Measurements from ENCODE around the gene XRCC1.

Gene XRCC1

GRCh38 chr19:43622956-43623355, 47.6 kb upstream of the XRCC1 start:
- DNase-seq: no peak
- no peak overlapping the region for H2BK120ac ChIP-seq (ENCODE audit: low read depth, low read length)
- no peak overlapping the region for H2AFZ ChIP-seq (ENCODE audit: low read depth, low read length)
- H3K79me1 ChIP-seq (replicated peaks; ENCODE audit: low read length, poor library complexity, severe bottlenecking): peaks cover 22% of the 10 kb centered on the region
- no peak overlapping the region for H4K91ac ChIP-seq (ENCODE audit: low read length)
- H3K27me3 ChIP-seq (ENCODE audit: control insufficient read depth in 1 of 2, insufficient read depth in 1 of 2, low read length in 2 of 2): peaks cover 0 to 14% of the 10 kb centered on the region in 2 experiments
- H2BK15ac ChIP-seq (ENCODE audit: low read depth, poor library complexity, severe bottlenecking): no peak overlapping the region
- H3K4me1 ChIP-seq (ENCODE audit: control insufficient read depth, insufficient read depth, low read depth, low read length): peaks cover 13% of the 10 kb centered on the region
- no peak overlapping the region for H3K27ac ChIP-seq (ENCODE audit: low read length, poor library complexity, severe bottlenecking)
- H3K14ac ChIP-seq (ENCODE audit: low read length in 2 of 2): no peak overlapping the region
- H3K4ac ChIP-seq (ENCODE audit: low read depth in 1 of 2, low read length in 2 of 2): no peak overlapping the region
- H3K36me3 ChIP-seq (ENCODE audit: control insufficient read depth in 1 of 2, insufficient read depth in 2 of 2, low read depth in 1 of 2, low read length in 2 of 2): peaks cover 0 to 45% of the 10 kb centered on the region in 2 experiments
- WGBS: no CpG with 5 or more reads among the region's 1 CpG
- H3K23ac ChIP-seq (ENCODE audit: low read length in 2 of 2): no peak overlapping the region
- H3K4me3 ChIP-seq (ENCODE audit: insufficient read depth in 1 of 2, low read depth in 1 of 2, low read length in 2 of 2): no peak overlapping the region
- no peak overlapping the region for H4K8ac ChIP-seq (ENCODE audit: low read length)
- no peak overlapping the region for H3K9ac ChIP-seq (ENCODE audit: low read length)
- no peak overlapping the region for H3K4me2 ChIP-seq (ENCODE audit: low read length, poor library complexity, severe bottlenecking)
- no peak overlapping the region for H2AK5ac ChIP-seq (ENCODE audit: low read length, severe bottlenecking)
- H2BK12ac ChIP-seq (ENCODE audit: low read length in 2 of 2): no peak overlapping the region
- no peak overlapping the region for H3K18ac ChIP-seq (ENCODE audit: low read depth in 1 of 2, low read length in 2 of 2)
- no peak overlapping the region for H2BK5ac ChIP-seq (ENCODE audit: low read depth, low read length, poor library complexity, severe bottlenecking)
- H3K9me3 ChIP-seq (ENCODE audit: control insufficient read depth, low read length): no peaks in the 10 kb centered on the region

- Histone ChIP-seq H3K27me3 (ENCODE audit: control insufficient read depth in 1 of 2, insufficient read depth in 1 of 2, low read length in 2 of 2) (peaks cover 0 to 12% of the 10 kb centered on the region in 2 experiments), H3K27ac (ENCODE audit: low read length, poor library complexity, severe bottlenecking) (no peak overlapping the region), H2BK15ac (ENCODE audit: low read depth, poor library complexity, severe bottlenecking) (no peak overlapping the region), H2AFZ (ENCODE audit: low read depth, low read length) (no peak overlapping the region), H3K23ac (ENCODE audit: low read length in 2 of 2) (no peak overlapping the region), H2AK5ac (ENCODE audit: low read length, severe bottlenecking) (no peak overlapping the region), H3K36me3 (ENCODE audit: control insufficient read depth in 1 of 2, insufficient read depth in 2 of 2, low read depth in 1 of 2, low read length in 2 of 2) (peaks cover 0 to 43% of the 10 kb centered on the region in 2 experiments), H3K9ac (ENCODE audit: low read length) (no peak overlapping the region), H3K4me3 (ENCODE audit: insufficient read depth in 1 of 2, low read depth in 1 of 2, low read length in 2 of 2) (no peak overlapping the region), H3K14ac (ENCODE audit: low read length in 2 of 2) (no peak overlapping the region), H4K8ac (ENCODE audit: low read length) (no peak overlapping the region), H3K79me1 (replicated peaks; ENCODE audit: low read length, poor library complexity, severe bottlenecking) (peaks cover 20% of the 10 kb centered on the region), H3K4ac (ENCODE audit: low read depth in 1 of 2, low read length in 2 of 2) (no peak overlapping the region), H3K4me2 (ENCODE audit: low read length, poor library complexity, severe bottlenecking) (no peak overlapping the region), H2BK12ac (ENCODE audit: low read length in 2 of 2) (no peak overlapping the region), H2BK120ac (ENCODE audit: low read depth, low read length) (no peak overlapping the region), H4K91ac (ENCODE audit: low read length) (no peak overlapping the region), H3K9me3 (ENCODE audit: control insufficient read depth, low read length) (no peaks in the 10 kb centered on the region), H3K4me1 (ENCODE audit: control insufficient read depth, insufficient read depth, low read depth, low read length) (peaks cover 13% of the 10 kb centered on the region), H2BK5ac (ENCODE audit: low read depth, low read length, poor library complexity, severe bottlenecking) (no peak overlapping the region), H3K18ac (ENCODE audit: low read depth in 1 of 2, low read length in 2 of 2) (no peak overlapping the region)
- WGBS: 67% methylated on average over 2 of the region's 4 CpGs
- DNase-seq: no peak
Measured at GRCh38 chr19:43622070-43622469, 46.7 kb upstream of the XRCC1 start.

- H2BK15ac ChIP-seq (ENCODE audit: low read depth, poor library complexity, severe bottlenecking): no peak overlapping the region
- H3K23ac ChIP-seq (ENCODE audit: low read length in 2 of 2): peak overlapping the region in 1 of 2 experiments; percentile 5
- H3K14ac ChIP-seq (ENCODE audit: low read length in 2 of 2): no peak overlapping the region
- no peaks in the 10 kb centered on the region for H3K9me3 ChIP-seq (ENCODE audit: control insufficient read depth, low read length)
- H3K4me3 ChIP-seq (ENCODE audit: insufficient read depth in 1 of 2, low read depth in 1 of 2, low read length in 2 of 2): peak overlapping the region; percentile 75 to 91
- peak overlapping the region; percentile 92 for H3K9ac ChIP-seq (ENCODE audit: low read length)
- H3K4ac ChIP-seq (ENCODE audit: low read depth in 1 of 2, low read length in 2 of 2): peak overlapping the region in 1 of 2 experiments; percentile 91
- peak overlapping the region in 1 of 2 experiments; percentile 18 for H2BK12ac ChIP-seq (ENCODE audit: low read length in 2 of 2)
- peak overlapping the region; percentile 60 for H3K4me2 ChIP-seq (ENCODE audit: low read length, poor library complexity, severe bottlenecking)
- peaks cover 20% of the 10 kb centered on the region for H3K79me1 ChIP-seq (replicated peaks; ENCODE audit: low read length, poor library complexity, severe bottlenecking)
- H2AK5ac ChIP-seq (ENCODE audit: low read length, severe bottlenecking): peak overlapping the region; percentile 11
- DNase-seq: no peak
- H3K4me1 ChIP-seq (ENCODE audit: control insufficient read depth, insufficient read depth, low read depth, low read length): peaks cover 10% of the 10 kb centered on the region
- peak overlapping the region; percentile 82 for H3K27ac ChIP-seq (ENCODE audit: low read length, poor library complexity, severe bottlenecking)
- no peak overlapping the region for H2BK120ac ChIP-seq (ENCODE audit: low read depth, low read length)
- H4K8ac ChIP-seq (ENCODE audit: low read length): peak overlapping the region; percentile 83
- H4K91ac ChIP-seq (ENCODE audit: low read length): peak overlapping the region; percentile 66
- H2BK5ac ChIP-seq (ENCODE audit: low read depth, low read length, poor library complexity, severe bottlenecking): no peak overlapping the region
- peaks cover 0 to 27% of the 10 kb centered on the region in 2 experiments for H3K36me3 ChIP-seq (ENCODE audit: control insufficient read depth in 1 of 2, insufficient read depth in 2 of 2, low read depth in 1 of 2, low read length in 2 of 2)
- H2AFZ ChIP-seq (ENCODE audit: low read depth, low read length): peak overlapping the region; percentile 72
- WGBS: 64% methylated on average over 22 of the region's 23 CpGs
- peak overlapping the region; percentile 78 to 93 for H3K18ac ChIP-seq (ENCODE audit: low read depth in 1 of 2, low read length in 2 of 2)
- no peaks in the 10 kb centered on the region for H3K27me3 ChIP-seq (ENCODE audit: control insufficient read depth in 1 of 2, insufficient read depth in 1 of 2, low read length in 2 of 2)
Measured at GRCh38 chr19:43620061-43621001, 45.0 kb upstream of the XRCC1 start.
